GM10248 (cell line): ENCODE data around the gene FSTL4.
"Not testable (repeated sequence)": the region's sequence is repeated elsewhere in the genome, so short reads cannot be mapped to it uniquely, and the experiment has no call there.

ENCODE experiments used
- CTCF ChIA-PET: fragments of 300-600 bp; sonication (Branson Sonifier 250); formaldehyde crosslinking; extraction: SDS; loops from one replicate; lab custom pipeline; 2021; ENCODE audit warnings: antibody characterized with exemption; lab: Yijun Ruan, JAX
- POLR2A ChIA-PET: fragments of 350-650 bp; sonication (Branson Sonifier 250); formaldehyde crosslinking; extraction: SDS; loops from one replicate; lab custom pipeline; 2020; ENCODE audit warnings: antibody characterized with exemption; lab: Yijun Ruan, JAX
- DNase-seq: peaks from one replicate; pipeline ENCODE4 v3.0.0; 2012; ENCODE audit errors: extremely low spot score
- CTCF ChIP-seq: IDR thresholded peaks from 2 replicates; pipeline ENCODE4 v1.5.1; 2012; ENCODE audit warnings: mild to moderate bottlenecking, low read depth; ENCODE audit errors: extremely low read depth, missing control alignments, control extremely low read depth

The FSTL4 gene

DNA sequence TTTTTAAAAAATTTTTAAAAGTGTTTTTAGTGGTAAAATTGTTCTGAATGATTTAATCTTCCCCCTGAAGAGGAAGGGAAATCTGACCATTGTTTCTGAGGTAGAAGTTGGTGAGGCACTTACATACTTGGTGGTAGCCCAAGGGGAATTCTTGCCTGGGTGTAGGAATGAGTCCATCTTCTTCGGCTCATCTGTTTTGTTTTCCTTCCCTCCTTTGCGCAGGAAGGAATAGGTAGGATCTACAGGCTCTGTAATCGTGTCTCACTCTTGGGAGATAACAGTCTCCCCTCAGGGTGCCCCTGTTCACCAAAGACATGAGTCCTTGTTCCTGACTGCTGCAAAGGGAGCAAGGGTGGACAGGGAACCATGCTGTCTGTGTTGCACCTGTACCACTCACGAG, 422.5 kb downstream of the FSTL4 start:
- CTCF ChIA-PET = no interaction called here
- TF ChIP-seq CTCF = no peak
- no peak for DNase-seq
- POLR2A ChIA-PET = no interaction called here

GRCh38 chr5:133179405-133179804, 432.9 kb downstream of the FSTL4 start:
- POLR2A ChIA-PET = no interaction called here
- CTCF ChIA-PET = no interaction called here
- no peak for DNase-seq
- no peak for TF ChIP-seq CTCF

GRCh38 chr5:133170756-133171387, 441.5 kb downstream of the FSTL4 start:
- CTCF ChIA-PET = interaction anchor here (1.2 kb wide), 1 partner anchor 11 kb away, joined by 3 read pairs; no protein-coding TSS in a partner anchor
- not testable (repeated sequence) for DNase-seq

DNA sequence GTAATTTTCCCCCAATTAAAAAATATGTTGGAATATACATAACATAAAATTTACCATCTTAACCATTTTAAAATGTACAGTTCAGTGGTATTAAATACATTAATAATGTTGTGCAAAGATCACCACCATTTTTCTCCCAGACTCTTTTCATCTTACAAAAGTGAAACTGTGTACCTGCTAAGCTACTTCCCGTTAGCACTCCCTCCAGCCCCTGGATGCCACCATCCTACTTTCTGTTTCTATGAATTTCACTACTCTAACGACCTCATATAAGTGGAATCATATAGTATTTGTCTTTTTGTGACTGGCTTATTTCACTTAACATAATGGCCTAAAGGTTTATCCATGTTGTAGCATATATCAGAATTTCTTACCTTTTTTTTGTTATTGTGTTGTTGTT, 447.6 kb downstream of the FSTL4 start:
- CTCF ChIA-PET = no interaction called here
- TF ChIP-seq CTCF = no peak
- POLR2A ChIA-PET = no interaction called here
- DNase-seq = no peak

More at GRCh38 chr5:133170756-133171387, 441.5 kb downstream of the FSTL4 start:
- POLR2A ChIA-PET = not testable (repeated sequence)

DNA sequence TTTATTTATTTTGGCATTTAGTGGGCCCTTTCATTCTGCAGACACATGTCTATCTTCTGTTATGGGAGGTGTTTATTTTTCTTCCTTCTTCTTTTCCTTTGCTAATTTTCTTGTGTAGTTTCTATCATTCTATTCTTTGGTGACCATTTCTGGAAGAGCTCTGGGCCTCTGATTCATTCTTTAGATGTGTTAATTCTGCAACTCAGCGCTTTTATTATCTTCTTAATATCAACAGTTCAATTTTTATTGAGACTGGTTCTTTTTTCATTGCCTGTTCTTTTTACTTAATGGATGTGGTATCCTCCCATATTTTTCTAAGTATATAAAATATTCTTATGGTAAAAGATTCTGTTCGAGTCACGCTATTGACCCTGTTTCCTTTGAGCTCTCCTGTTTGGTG, 448.5 kb downstream of the FSTL4 start:
- no peak for DNase-seq
- TF ChIP-seq CTCF = no peak
- ChIA-PET CTCF (no interaction called here), POLR2A (no interaction called here)

GRCh38 chr5:133159543-133159942, 452.8 kb downstream of the FSTL4 start:
- no peak for DNase-seq
- no peak for TF ChIP-seq CTCF
- POLR2A ChIA-PET = no interaction called here
- CTCF ChIA-PET = interaction anchor here (0.9 to 1.2 kb wide), 2 partner anchors 11 to 48 kb away, joined by 3 to 4 read pairs; no protein-coding TSS in a partner anchor

GRCh38 chr5:133155326-133155969, 456.9 kb downstream of the FSTL4 start:
- DNase-seq = no peak
- ChIA-PET POLR2A (interaction anchor here (0.6 kb wide), 1 partner anchor 44 kb away, joined by 4 read pairs; no protein-coding TSS in a partner anchor), CTCF (no interaction called here)
- TF ChIP-seq CTCF = no peak
